ENCODE results near the gene EML6.

Gene EML6

GRCh38 chr2:54714996-54715395, 8.5 kb upstream of the EML6 start:
- no peak overlapping the region for H3K4me3 ChIP-seq (ENCODE audit: low read depth, low read length)
- in situ Hi-C loops (cut with HindIII; ENCODE audit: low sequenced_read_pairs): no loop called here
- TF ChIP-seq CTCF (IDR thresholded peaks at IDR 0.05; ENCODE audit: low read depth, low read length): no peak
- no peak for DNase-seq (ENCODE audit: low read depth, low spot score)

GRCh38 chr2:54716375-54716774, 7.1 kb upstream of the EML6 start:
- in situ Hi-C loops (cut with HindIII; ENCODE audit: low sequenced_read_pairs): no loop called here
- TF ChIP-seq CTCF (IDR thresholded peaks at IDR 0.05; ENCODE audit: low read depth, low read length): no peak
- DNase-seq (ENCODE audit: low read depth, low spot score): no peak
- no peak overlapping the region for H3K4me3 ChIP-seq (ENCODE audit: low read depth, low read length)

- no peak for TF ChIP-seq CTCF (IDR thresholded peaks at IDR 0.05; ENCODE audit: low read depth, low read length)
- no peak for DNase-seq (ENCODE audit: low read depth, low spot score)
- no peak overlapping the region for H3K4me3 ChIP-seq (ENCODE audit: low read depth, low read length)
- in situ Hi-C loops (cut with HindIII; ENCODE audit: low sequenced_read_pairs): no loop called here
Measured at GRCh38 chr2:54720563-54720962, 2.9 kb upstream of the EML6 start.

GRCh38 chr2:54722641-54723040, 821 bp upstream of the EML6 start:
- in situ Hi-C loops (cut with HindIII; ENCODE audit: low sequenced_read_pairs): no loop called here
- no peak for TF ChIP-seq CTCF (IDR thresholded peaks at IDR 0.05; ENCODE audit: low read depth, low read length)
- H3K4me3 ChIP-seq (ENCODE audit: low read depth, low read length): peak overlapping the region; percentile 78
- peak; percentile 17 for DNase-seq (ENCODE audit: low read depth, low spot score)

GRCh38 chr2:54723996-54724559, 616 bp downstream of the EML6 start:
- in situ Hi-C loops (cut with HindIII; ENCODE audit: low sequenced_read_pairs): no loop called here
- DNase-seq (ENCODE audit: low read depth, low spot score): peak; percentile 43

GRCh38 chr2:54724560-54725342, 1.3 kb downstream of the EML6 start:
- peak overlapping the region; percentile 78 for H3K4me3 ChIP-seq (ENCODE audit: low read depth, low read length)
- DNase-seq (ENCODE audit: low read depth, low spot score): no peak
- TF ChIP-seq CTCF (IDR thresholded peaks at IDR 0.05; ENCODE audit: low read depth, low read length): no peak
- in situ Hi-C loops (cut with HindIII; ENCODE audit: low sequenced_read_pairs): no loop called here

More at GRCh38 chr2:54723996-54724559, 616 bp downstream of the EML6 start:
- no peak for TF ChIP-seq CTCF (IDR thresholded peaks at IDR 0.05; ENCODE audit: low read depth, low read length)
- H3K4me3 ChIP-seq (ENCODE audit: low read depth, low read length): peak overlapping the region; percentile 78

Data from astrocyte of the spinal cord (primary cell).